GM19240 (cell line): ENCODE data around the gene PCDHB9.
"Not testable (repeated sequence)": the region's sequence is repeated elsewhere in the genome, so short reads cannot be mapped to it uniquely, and the experiment has no call there.

Experiments used
- DNase-seq: peaks from one replicate; pipeline ENCODE4 v3.0.0; 2011; ENCODE audit warnings: low spot score; ENCODE audit not compliant: insufficient read length

PCDHB9 gene

DNA sequence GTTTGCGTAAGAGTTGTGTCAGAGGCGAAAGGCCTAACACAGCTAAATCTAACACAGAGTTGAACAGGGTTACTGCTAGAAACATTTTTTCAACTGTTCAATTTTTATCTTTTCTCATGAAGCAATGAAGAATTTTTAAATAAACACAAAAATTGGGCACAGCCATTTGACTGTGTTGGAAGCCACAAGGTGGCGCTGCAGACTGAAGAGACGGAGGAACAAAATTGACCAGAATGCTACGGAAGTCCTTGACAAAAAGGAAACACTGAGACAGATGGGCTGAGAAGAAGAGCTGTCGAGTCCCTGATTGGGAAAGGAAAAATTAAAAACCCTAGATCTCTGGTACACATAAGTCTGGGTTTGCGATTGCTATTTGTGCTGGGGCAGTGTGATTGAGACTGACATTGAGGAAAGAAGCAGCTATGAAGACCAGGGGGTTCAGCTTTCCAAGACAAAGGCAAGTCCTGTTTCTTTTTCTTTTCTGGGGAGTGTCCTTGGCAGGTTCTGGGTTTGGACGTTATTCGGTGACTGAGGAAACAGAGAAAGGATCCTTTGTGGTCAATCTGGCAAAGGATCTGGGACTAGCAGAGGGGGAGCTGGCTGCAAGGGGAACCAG lies at the start of gene PCDHB9:
Gene PCDHB9 (plus strand): TSS at position 265 of the 616 bp plus-strand sequence. CDS start 158 bp downstream, at position 423.
- no peak for DNase-seq

DNA sequence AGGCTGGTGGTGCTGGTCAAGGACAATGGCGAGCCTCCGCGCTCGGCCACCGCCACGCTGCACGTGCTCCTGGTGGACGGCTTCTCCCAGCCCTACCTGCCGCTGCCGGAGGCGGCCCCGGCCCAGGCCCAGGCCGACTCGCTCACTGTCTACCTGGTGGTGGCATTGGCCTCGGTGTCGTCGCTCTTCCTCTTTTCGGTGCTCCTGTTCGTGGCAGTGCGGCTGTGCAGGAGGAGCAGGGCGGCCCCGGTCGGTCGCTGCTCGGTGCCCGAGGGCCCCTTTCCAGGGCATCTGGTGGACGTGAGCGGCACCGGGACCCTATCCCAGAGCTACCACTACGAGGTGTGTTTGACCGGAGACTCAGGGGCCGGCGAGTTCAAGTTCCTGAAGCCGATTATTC lies 49.6 kb upstream of the PCDHB9 start:
- DNase-seq: not testable (repeated sequence)

DNA sequence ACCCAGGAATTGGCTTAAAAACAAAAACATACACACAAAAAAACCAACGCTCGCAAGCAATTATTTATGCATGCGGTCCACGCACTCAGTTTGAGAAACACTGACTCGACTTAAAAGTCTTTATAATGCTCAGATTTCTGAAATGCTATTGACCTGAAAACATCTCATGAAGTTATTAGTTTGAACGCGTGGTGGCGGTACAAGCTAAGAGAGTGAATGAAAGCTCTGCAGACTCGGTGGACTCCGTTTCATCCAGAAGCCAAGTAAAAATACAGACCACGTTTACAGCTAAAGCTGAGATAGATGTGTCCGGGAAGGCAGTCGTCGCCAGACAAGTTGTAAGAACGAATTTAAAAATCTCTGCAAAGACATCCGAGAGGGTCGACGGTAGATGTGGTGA lies 37.1 kb upstream of the PCDHB9 start, which contains the start of gene PCDHB6:
Gene PCDHB6 (plus strand): TSS at position 246 of the 400 bp plus-strand sequence. CDS start 201 bp downstream, outside the sequence.
- no peak for DNase-seq

DNA sequence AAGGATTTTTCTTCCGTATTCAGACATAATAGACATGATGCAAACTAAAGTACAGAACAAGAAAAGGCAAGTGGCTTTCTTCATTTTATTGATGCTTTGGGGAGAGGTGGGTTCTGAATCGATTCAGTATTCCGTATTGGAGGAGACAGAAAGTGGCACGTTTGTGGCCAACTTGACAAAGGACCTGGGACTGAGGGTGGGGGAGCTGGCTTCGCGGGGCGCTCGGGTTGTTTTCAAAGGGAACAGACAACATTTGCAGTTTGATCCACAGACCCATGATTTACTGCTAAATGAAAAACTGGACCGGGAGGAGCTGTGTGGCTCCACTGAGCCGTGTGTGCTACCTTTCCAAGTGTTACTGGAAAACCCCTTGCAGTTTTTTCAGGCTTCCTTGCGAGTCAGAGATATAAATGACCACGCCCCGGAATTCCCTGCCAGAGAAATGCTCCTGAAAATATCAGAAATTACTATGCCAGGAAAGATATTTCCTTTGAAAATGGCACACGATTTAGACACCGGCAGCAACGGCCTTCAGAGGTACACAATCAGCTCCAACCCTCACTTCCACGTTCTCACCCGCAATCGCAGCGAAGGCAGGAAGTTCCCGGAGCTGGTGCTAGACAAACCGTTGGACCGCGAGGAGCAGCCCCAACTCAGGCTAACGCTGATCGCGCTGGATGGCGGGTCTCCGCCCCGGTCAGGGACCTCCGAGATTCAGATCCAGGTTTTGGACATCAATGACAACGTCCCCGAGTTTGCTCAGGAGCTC lies 36.6 kb upstream of the PCDHB9 start:
- no peak for DNase-seq

DNA sequence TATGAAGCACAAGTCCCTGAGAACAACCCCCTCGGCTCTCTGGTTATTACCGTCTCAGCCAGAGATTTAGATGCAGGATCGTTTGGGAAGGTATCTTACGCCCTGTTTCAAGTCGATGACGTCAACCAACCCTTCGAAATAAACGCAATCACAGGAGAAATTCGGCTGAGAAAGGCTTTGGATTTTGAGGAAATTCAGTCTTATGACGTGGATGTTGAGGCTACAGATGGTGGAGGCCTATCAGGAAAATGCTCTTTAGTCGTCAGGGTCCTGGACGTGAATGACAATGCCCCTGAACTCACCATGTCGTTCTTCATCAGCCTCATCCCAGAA lies 36.0 kb upstream of the PCDHB9 start:
- DNase-seq: no peak

DNA sequence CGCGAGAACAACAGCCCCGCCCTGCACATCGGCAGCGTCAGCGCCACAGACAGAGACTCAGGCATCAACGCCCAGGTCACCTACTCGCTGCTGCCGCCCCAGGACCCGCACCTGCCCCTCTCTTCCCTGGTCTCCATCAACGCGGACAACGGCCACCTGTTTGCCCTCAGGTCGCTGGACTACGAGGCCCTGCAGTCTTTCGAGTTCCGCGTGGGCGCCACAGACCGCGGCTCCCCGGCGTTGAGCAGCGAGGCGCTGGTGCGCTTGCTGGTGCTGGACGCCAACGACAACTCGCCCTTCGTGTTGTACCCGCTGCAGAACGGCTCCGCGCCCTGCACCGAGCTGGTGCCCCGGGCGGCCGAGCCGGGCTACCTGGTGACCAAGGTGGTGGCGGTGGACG lies 35.3 kb upstream of the PCDHB9 start:
- not testable (repeated sequence) for DNase-seq

DNA sequence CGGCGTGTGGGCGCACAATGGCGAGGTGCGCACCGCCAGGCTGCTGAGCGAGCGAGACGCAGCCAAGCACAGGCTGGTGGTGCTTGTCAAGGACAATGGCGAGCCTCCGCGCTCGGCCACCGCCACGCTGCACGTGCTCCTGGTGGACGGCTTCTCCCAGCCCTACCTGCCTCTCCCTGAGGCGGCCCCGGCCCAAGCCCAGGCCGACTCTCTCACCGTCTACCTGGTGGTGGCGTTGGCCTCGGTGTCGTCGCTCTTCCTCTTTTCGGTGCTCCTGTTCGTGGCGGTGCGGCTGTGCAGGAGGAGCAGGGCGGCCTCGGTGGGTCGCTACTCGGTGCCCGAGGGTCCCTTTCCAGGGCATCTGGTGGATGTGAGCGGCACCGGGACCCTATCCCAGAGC lies 34.9 kb upstream of the PCDHB9 start:
- DNase-seq: not testable (repeated sequence)

DNA sequence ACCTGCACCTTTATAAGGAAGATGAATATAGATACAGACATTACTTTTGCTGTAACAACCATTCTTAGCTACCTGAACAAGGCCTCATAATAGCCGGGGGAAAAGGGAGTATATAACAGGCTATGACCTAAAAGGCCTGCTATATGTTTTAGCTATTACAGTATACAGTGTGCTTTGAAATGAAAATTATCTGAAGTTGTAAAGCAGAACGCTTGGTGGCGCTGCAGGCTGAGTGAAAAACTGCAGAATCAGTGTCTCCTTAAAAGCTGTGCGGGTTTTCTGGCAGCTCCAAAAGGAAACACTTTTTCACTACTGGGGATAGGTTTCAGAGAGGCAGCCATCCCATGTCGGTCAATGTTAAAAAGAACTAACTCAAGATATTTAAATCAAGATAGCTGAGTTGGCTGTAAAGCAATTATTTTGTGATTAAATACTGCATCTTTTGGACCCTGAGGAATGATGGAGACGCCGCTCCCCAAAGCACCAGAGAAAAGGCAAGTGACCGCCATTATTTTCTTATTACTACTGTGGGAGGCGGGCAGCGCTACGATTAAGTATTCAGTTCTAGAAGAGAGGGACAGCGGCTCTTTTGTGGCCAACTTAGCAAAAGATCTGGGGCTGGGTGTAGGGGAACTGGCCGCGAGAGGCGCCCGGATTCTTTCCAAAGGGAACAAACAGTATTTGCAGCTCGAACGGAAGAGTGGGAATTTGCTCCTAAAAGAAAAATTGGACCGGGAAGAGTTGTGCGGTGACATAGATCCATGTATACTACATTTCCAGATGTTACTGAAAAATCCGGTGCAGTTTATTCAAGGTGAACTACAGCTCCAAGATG lies 31.2 kb upstream of the PCDHB9 start:
- DNase-seq: no peak

DNA sequence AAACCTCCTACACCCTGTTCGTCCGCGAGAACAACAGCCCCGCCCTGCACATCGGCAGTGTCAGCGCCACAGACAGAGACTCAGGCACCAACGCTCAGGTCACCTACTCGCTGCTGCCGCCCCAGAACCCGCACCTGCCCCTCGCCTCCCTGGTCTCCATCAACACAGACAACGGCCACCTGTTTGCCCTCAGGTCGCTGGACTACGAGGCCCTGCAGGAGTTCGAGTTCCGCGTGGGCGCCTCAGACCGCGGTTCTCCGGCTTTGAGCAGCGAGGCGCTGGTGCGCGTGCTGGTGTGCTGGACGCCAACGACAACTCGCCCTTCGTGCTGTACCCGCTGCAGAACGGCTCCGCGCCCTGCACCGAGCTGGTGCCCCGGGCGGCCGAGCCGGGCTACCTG lies 29.6 kb upstream of the PCDHB9 start:
- not testable (repeated sequence) for DNase-seq

DNA sequence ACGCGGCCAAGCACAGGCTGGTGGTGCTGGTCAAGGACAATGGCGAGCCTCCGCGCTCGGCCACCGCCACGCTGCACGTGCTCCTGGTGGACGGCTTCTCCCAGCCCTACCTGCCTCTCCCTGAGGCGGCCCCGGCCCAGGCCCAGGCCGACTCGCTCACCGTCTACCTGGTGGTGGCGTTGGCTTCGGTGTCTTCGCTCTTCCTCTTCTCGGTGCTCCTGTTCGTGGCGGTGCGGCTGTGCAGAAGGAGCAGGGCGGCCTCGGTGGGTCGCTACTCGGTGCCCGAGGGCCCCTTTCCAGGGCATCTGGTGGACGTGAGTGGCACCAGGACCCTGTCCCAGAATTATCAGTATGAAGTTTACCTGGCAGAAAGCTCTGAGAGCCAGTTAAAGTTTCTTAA lies 29.1 kb upstream of the PCDHB9 start:
- DNase-seq: not testable (repeated sequence)

DNA sequence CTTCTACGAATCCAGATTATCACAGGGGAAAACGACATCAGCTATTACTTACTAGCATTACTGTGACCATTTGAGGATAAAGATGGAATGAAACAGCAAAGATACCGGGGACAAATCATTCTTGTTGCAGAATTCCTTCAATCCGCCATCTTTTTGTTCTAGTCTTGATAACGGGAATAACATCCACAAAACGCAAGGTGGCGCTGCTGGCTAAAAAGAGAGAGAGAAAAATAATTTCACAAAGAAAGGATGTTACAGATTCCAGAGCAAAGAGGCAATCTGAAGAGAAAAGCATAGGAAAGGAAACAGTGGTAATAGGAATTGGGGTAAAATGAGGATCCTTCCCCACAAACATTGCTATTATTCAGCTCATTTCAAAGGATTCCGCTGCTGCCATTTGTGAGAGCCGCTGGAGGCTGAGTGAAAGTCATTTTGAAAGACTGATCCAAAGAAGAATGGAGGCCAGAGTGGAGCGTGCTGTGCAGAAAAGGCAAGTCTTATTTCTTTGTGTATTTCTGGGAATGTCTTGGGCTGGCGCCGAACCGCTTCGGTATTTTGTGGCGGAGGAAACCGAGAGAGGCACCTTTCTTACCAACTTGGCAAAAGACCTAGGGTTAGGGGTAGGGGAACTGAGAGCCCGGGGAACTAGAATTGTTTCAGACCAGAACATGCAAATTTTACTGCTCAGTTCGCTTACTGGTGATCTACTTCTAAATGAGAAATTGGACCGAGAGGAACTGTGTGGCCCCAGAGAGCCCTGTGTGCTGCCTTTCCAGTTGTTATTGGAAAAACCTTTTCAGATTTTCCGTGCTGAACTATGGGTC lies 14.4 kb upstream of the PCDHB9 start, which contains the start of gene PCDHB7:
Gene PCDHB7 (plus strand): TSS at position 264 of the 824 bp plus-strand sequence. CDS start 192 bp downstream, at position 456.
- no peak for DNase-seq

DNA sequence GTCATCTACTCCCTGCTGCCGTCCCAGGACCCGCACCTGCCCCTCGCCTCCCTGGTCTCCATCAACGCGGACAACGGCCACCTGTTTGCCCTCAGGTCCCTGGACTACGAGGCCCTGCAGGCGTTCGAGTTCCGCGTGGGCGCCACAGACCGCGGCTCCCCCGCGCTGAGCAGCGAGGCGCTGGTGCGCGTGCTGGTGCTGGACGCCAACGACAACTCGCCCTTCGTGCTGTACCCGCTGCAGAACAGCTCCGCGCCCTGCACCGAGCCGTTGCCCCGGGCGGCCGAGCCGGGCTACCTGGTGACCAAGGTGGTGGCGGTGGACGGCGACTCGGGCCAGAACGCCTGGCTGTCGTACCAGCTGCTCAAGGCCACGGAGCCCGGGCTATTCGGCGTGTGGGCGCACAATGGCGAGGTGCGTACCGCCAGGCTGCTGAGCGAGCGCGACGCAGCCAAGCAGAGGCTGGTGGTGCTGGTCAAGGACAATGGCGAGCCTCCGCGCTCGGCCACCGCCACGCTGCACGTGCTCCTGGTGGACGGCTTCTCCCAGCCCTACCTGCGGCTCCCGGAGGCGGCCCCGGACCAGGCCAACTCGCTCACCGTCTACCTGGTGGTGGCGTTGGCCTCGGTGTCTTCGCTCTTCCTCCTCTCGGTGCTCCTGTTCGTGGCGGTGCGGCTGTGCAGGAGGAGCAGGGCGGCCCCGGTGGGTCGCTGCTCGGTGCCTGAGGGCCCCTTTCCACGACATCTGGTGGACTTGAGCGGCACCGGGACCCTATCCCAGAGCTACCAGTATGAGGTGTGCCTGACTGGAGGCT lies 12.5 kb upstream of the PCDHB9 start:
- DNase-seq: not testable (repeated sequence)

DNA sequence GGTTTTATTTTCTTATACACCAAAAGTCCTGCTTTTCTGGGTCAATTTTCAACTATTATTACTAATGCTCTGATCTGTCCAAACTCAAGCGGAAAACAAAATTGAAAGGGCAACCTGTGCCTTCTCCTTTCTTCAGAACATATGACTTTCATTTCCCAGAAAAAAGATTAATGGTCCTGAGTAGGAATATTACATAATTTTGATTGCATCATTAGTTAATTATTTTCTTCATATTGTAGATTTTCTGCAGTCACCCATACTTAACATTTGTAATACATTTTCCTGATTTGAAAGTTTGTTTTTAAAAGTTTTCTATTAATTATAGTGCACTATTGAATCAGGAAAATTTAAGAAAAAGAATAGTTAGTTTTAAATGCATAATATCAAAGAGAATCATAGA lies 11.0 kb upstream of the PCDHB9 start:
- DNase-seq: no peak

DNA sequence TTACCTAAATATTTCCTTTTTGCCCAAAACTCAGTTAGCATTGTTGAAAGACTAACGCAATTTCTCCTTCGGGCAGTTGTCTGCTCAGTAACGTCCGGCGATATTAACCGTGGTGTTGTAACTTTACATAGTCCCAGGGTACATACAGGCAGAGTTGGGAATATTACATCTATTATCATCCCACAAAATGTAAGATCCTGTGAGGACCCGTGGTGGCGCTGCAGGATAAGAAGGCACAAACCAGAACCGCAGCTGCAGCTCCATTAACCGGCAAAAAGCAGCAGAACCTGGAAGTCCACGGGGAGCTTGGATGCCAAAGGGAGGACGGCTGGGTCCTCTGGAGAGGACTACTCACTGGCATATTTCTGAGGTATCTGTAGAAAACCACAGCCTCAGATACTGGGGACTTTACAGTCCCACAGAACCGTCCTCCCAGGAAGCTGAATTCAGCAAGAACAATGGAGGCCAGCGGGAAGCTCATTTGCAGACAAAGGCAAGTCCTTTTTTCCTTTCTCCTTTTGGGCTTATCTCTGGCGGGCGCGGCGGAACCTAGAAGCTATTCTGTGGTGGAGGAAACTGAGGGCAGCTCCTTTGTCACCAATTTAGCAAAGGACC lies 9.3 kb upstream of the PCDHB9 start, which contains the start of gene PCDHB8:
Gene PCDHB8 (plus strand): TSS at position 214 of the 615 bp plus-strand sequence. CDS start 245 bp downstream, at position 459.
- not testable (repeated sequence) for DNase-seq

DNA sequence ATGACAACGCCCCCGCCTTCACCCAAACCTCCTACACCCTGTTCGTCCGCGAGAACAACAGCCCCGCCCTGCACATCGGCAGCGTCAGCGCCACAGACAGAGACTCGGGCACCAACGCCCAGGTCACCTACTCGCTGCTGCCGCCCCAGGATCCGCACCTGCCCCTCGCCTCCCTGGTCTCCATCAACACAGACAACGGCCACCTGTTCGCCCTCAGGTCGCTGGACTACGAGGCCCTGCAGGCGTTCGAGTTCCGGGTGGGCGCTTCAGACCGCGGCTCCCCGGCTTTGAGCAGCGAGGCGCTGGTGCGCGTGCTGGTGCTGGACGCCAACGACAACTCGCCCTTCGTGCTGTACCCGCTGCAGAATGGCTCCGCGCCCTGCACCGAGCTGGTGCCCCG lies 7.6 kb upstream of the PCDHB9 start:
- not testable (repeated sequence) for DNase-seq

DNA sequence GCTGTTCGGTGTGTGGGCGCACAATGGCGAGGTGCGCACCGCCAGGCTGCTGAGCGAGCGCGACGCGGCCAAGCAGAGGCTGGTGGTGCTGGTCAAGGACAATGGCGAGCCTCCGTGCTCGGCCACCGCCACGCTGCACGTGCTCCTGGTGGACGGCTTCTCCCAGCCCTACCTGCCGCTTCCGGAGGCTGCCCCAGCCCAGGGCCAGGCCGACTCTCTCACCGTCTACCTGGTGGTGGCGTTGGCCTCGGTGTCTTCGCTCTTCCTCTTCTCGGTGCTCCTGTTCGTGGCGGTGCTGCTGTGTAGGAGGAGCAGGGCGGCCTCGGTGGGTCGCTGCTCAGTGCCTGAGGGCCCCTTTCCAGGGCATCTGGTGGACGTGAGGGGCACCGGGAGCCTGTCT lies 7.1 kb upstream of the PCDHB9 start:
- DNase-seq: not testable (repeated sequence)

DNA sequence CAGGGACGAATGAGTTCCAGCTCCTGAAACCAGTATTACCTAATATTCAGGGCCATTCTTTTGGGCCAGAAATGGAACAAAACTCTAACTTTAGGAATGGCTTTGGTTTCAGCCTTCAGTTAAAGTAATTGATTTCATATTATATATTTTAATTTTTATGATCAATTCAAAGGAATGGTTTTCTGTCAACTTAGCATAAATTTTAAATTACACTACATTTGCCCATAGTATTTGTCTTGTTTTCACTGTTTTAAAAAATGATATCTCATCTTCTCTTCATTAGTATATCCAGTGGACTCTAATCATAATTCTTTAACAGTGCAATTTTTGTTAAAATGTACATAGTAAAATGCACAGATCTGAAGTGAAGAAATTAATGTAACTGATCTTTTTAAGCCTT lies 6.6 kb upstream of the PCDHB9 start:
- no peak for DNase-seq

DNA sequence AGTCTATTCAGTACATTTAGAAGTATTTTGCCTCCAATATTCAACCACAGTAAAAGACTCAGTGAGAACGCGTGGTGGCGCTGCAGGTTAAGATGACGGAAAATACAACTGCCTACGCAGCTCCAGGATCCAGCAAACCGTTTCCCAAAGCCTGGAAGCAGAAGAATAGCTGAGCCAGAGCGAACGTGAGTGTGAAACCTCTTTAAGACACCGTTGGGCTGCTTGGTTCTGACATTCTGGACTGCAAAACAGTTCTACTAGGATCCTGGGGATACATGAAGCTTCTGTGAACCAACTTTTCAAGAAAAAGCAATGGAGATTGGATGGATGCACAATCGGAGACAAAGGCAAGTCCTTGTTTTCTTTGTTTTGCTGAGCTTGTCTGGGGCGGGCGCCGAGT lies 4.7 kb upstream of the PCDHB9 start, which contains the start of gene PCDHB16:
Gene PCDHB16 (plus strand): TSS at position 140 of the 400 bp plus-strand sequence. CDS start 173 bp downstream, at position 313.
- DNase-seq: no peak

DNA sequence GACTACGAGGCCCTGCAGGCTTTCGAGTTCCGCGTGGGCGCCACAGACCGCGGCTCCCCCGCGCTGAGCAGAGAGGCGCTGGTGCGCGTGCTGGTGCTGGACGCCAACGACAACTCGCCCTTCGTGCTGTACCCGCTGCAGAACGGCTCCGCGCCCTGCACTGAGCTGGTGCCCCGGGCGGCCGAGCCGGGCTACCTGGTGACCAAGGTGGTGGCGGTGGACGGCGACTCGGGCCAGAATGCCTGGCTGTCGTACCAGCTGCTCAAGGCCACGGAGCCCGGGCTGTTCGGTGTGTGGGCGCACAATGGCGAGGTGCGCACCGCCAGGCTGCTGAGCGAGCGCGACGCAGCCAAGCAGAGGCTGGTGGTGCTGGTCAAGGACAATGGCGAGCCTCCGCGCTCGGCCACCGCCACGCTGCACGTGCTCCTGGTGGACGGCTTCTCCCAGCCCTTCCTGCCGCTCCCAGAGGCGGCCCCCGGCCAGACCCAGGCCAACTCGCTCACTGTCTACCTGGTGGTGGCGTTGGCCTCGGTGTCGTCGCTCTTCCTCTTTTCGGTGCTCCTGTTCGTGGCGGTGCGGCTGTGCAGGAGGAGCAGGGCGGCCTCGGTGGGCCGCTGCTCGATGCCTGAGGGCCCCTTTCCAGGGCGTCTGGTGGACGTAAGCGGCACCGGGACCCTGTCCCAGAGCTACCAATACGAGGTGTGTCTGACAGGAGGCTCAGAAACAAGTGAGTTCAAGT lies 2.7 kb upstream of the PCDHB9 start:
- DNase-seq: not testable (repeated sequence)
